ENCODE data around the gene MIA3.
"Not testable (repeated sequence)": the region's sequence is repeated elsewhere in the genome, so short reads cannot be mapped to it uniquely, and the experiment has no call there.

MIA3 gene

GRCh38 chr1:222623458-222623857 lies 5.6 kb downstream of the MIA3 start:
- DNase-seq = no peak

DNA sequence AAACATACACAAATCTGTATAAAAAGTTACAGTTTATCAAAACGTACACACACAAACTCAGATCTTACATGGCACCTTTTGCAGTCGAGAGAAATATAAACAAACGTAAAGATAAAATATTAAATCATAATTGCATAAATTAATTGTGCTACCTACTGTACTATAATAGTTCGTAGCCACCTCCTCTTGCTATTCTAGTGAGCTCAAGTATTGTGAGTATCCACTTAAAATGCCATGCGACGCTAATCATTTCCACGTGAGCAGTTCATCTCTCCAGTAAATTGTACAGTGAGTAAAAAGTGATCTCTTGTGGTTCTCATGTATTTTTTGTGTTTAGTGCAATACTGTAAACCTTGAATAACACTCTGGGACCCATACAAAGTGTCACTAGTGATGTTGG lies 6.3 kb downstream of the MIA3 start:
- DNase-seq = no peak

- DNase-seq = no peak
These were observed 9.3 kb downstream of the MIA3 start for GRCh38 chr1:222627232-222627631.

DNA sequence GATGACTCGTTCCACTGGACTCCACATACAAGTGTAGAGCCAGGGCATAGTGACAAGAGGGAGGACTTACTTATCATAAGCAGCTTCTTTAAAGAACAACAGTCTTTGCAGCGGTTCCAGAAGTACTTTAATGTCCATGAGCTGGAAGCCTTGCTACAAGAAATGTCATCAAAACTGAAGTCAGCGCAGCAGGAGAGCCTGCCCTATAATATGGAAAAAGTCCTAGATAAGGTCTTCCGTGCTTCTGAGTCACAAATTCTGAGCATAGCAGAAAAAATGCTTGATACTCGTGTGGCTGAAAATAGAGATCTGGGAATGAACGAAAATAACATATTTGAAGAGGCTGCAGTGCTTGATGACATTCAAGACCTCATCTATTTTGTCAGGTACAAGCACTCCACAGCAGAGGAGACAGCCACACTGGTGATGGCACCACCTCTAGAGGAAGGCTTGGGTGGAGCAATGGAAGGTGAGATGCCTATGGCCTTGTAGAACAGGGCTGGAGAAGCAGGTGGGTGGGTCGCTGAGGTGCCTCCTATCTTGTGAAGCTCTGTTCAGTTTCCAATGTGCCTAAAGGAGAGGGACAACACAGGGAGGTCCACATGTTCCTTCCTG lies 12.1 kb downstream of the MIA3 start:
- DNase-seq = no peak

DNA sequence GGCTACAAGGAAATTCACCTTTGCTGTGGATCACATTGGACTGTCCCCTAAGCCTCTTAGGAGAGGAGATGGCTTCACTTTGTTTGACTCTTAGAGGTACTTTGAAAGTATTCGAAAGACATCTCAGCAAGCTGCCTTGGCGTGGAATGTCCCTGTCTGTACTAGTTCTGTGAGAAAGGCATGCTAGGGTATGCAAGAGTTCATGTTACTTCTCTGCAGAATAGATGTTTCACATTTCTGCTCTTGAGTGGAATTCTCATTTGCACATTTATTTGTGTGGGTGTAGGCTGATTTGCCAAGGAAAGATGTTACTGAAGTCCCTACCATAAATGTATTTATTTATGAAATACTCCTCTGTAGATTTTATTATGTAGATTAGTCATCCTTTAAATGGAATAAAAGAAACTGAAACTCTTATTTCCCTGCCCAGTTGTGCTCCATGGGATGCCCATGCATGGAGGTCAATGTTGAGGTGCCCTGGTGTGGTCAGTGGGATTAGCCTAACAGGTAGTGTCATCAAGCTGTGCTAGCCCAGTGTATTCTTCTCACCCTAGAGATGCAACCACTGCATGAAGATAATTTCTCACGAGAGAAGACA lies 13.8 kb downstream of the MIA3 start:
- no peak for DNase-seq

- DNase-seq = no peak
These were observed 14.9 kb downstream of the MIA3 start for GRCh38 chr1:222632749-222633148.

DNA sequence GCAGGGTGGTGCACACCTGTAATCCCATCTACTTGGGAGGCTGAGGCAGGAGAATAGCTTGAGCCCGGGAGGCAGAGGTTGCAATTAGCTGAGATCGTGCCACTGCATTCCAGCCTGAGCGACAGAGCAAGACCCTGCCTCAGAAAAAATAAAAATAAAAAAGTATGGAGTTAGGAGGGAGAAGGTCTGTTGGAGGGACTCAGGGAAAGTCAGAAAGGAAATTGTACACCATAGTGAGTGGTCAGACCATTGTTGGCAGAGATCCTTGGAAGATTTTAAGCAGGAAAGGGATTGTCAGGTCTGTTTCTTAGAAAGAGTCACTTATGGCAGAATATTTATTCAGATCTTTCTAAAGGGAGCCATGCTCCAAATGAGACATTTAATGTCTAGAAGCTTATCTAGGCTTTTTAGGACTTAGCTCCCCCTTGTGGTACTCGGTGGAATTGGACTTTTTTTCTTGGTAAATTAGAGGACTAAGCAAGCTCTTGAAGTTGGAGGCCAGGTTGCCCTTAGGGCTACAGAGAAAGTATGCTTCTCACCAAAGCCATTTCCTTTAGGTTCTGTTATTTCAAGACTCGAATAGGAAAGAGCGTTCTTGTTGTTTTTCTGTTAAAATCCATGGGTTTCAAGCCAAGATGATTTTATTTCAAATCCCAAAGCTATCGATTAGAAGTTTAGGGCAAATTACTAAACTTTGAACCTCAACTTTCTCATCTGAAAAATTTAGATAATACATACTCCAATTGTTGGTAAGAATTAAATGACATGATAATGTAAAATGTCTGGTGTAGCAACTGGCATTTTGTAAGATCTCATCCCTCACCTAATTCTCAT lies 16.5 kb downstream of the MIA3 start:
- peak; percentile 92 for DNase-seq

DNA sequence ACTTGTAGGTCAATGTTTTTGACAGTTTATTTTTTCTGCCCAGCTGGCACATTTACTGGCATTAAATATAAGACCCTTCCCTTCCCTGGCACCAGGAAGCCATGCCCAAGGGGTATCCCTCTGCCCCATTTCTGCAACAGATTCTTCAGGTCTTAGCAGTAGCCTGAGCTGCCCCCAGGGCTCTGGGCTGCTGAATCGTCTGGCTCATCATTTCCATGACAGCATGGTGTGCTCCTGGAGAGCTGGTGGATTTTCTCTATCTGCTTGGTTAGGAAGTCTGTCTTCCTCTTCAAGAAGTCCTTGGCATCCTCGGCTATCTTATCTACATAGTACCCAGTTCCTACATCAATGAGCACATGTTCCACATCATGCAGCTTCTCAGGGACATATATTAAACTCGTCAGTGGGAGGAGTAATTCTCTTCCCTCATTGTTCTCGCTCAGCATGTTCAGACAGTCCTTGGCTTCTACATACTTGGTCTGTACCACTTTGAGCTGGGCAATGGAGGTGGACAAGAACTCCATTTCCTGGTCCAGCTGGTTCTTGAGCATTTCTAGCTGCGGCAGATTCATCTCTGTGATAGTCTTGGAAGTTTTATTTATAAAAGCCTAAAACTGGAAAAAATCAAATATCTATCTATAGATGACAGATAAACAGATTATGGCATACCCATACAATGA lies 23.5 kb downstream of the MIA3 start:
- no peak for DNase-seq

DNA sequence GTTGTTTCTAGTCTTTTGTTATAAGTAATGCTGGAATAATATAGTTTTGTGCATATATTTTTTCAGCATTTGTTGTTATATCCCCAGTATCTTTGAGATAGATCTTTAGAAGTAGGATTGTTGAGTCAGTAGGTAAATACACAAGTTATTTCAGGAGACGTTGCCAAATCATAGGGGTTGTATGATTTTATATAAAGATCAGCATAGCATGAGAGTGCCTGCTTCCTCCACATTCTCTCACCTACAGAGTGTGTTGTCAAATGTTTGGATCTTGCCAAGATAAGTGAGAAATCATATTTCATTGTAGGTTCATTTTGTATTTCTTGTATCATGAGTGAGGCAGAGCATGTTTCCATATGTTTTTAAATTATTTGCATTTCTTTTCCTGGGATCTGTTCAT lies 24.6 kb downstream of the MIA3 start:
- DNase-seq = no peak

DNA sequence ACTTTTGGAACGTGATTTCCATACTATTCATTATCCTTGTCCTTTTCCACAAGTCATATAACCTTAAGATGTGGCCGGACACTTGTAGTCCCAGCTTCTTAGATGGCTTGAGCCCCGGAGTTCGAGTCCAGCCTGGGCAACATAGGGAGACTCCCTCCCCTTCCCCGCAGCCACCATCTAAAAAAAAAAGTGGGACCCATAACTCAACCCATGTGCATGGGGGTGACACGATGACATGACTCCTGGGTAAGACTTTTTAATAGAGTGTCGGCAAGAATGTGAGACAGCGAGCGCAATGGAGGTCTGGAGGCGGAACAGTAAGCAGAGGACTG lies 25.7 kb downstream of the MIA3 start:
- peak; percentile 82 for DNase-seq

DNA sequence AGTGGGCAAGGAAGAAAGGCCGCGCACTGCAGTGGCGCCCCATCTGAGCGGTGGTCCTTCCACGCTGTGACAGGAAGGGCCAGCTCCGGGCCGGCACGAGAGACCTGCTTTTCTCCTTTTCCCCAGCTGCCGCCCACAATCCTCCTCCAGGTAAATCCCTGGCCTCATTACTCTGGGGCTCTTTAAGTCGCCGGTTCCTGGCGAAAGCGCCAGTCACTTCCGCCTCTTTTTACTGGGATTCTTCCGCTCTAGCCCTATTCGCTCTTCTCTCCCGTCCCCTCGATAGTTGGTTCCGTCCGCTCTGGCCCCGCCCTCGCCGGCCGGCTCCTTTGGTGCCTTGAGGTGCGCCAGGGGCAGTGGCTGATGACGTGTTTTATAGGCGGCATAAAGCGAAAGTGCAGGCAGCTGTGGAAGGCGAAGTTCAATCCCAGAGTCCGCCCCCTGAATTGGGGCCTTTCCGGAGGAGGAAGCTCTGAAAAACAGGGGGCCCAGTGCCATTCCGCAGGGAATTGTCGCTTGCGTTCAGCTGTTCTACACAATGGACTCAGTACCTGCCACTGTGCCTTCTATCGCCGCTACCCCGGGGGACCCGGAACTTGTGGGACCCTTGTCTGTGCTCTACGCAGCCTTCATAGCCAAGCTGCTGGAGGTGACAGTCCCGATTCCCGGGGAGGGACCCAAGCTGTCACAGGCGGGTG lies 26.2 kb downstream of the MIA3 start:
- DNase-seq = peak; percentile 99

DNA sequence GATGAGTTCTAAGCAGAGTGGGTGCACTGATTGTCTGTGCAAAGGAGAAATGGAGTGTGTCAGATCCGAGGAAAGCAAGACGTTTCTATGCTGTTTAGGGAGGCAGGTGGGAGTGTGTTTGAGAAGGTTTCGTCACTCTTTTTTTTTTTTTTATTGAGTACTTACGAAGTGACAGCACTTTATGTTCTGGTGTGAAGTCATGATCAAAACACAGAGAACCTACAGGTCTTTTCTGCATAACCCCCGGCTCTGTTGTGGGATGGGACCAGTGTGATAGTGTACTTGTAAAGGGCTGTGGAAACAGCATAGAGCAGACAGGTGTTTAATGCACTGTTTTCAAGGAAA lies 26.7 kb downstream of the MIA3 start:
- peak; percentile 81 for DNase-seq

- DNase-seq = no peak
These were observed 34.8 kb downstream of the MIA3 start for GRCh38 chr1:222652676-222653075.

- no peak for DNase-seq
These were observed 35.4 kb downstream of the MIA3 start for GRCh38 chr1:222653178-222653827.

GRCh38 chr1:222654849-222655248 lies 37.0 kb downstream of the MIA3 start:
- no peak for DNase-seq

- no peak for DNase-seq
These were observed 38.7 kb downstream of the MIA3 start for GRCh38 chr1:222656391-222657155.

DNA sequence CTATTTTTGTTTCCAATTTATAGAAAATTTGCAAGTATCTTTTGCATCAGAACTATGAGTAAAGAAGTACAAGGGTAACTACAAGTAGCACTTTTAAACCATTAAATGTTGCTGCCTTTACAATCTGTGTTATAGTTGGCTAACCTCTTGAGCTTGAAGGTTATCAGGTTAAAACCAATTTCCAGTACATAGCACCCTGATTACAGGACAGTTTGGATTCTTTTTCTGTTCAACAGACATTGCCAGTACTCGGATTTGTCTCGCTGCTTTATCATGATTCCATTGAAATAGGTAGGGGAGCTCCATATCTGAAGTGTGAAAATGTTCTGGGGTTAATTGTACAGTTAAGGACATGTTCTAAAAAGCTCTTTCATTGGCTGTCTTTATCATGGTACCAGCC lies 40.0 kb downstream of the MIA3 start:
- DNase-seq = no peak

DNA sequence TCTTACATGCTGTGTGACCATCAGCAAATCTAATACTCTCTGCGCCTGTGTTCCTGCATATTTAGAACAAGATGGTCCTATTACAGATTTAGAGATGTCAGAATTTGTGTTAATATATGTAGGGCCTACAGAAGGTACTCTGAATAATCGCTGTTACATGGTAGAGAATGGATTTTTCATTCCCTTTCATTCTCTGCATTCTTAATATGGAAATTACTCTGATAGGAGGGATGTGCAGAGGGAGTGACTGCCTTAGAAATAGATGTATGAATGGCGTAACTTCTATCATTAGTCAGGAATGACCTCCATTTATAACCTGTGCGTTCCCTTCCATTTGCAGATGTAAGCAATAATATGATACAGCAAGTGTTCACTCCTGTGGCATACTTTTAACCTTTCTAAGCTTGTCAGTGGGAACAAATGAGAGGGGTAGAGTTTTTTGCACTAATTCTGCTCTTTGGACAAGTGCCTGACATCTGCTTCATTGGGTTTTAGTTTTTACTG lies 45.6 kb downstream of the MIA3 start:
- no peak for DNase-seq

DNA sequence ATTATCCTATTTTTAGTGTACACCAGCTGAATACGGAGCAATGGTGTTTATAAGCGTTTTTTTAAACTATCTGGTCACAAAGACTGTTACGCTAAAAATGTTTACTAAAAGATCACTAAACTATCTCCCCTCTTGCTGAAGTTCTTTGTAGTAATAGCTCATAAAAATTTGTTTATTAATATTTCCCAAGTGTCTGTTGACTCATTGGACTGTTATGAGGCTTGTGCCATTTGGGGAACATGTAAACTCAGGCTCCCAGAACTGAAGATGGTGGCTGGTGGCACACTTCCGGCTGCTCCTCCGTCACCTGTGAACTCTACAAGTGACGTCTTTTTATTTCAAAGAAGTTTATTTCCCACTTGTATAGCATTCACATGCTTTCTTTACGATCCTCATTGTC lies 48.1 kb downstream of the MIA3 start:
- no peak for DNase-seq

DNA sequence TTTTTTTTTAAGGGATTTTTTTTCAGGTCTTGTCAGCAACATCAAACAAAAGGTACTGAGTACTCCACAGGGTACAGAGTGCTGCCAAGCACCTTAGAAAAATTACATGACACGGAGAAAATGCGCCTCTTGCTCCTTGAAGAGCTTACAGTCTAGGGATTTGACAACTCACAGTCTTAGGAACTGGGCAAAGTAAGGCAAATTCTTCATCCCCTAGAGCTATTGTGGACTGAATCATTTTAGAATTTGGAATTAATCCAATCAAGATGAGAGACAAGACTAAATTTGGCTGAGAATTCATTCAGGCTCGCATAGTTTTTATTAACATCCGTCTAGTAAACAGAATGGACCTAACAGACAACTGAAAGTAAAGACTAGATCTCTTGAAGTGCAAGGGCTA lies 50.3 kb downstream of the MIA3 start:
- not testable (repeated sequence) for DNase-seq

GRCh38 chr1:222669107-222669506 lies 51.2 kb downstream of the MIA3 start:
- not testable (repeated sequence) for DNase-seq

DNA sequence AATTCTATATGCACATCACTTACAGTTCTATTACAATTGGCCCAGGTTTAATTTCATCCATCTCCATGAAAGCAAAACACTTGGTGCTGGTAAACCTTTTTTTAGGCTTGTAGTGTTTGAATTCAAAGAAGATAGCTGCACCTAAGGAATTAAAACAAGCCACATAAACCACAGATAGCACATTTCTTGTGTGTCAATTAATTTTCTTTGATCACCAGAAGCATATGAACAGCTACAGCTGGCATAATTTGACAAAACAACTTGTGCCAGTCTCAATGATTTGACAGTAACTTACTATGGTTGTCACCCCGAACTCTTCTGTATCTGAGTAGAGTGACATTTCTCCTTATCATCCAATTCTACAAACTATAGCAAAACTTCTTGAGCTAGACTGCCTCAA lies 52.2 kb downstream of the MIA3 start:
- no peak for DNase-seq
